COLO668 (cell line): ENCODE results near the gene RABGAP1.

Experiments used
- DNase-seq: peaks from one replicate; lab custom pipeline; 2025; ENCODE audit not compliant: unreplicated experiment; lab: John Stamatoyannopoulos, UW

Gene RABGAP1

GRCh38 chr9:123044586-123044985 is 103.8 kb downstream of the RABGAP1 start:
- DNase-seq = no peak

- no peak for DNase-seq
These were observed 105.8 kb downstream of the RABGAP1 start for GRCh38 chr9:123046406-123047195.

- no peak for DNase-seq
These were observed 107.9 kb downstream of the RABGAP1 start for GRCh38 chr9:123048748-123049147.

- no peak for DNase-seq
These were observed 108.9 kb downstream of the RABGAP1 start for GRCh38 chr9:123049589-123050222.

GRCh38 chr9:123053046-123053445 is 112.2 kb downstream of the RABGAP1 start:
- no peak for DNase-seq

GRCh38 chr9:123053711-123054110 is 112.9 kb downstream of the RABGAP1 start:
- no peak for DNase-seq

- no peak for DNase-seq
These were observed 118.0 kb downstream of the RABGAP1 start for GRCh38 chr9:123058834-123059233.

GRCh38 chr9:123059472-123060220 is 118.8 kb downstream of the RABGAP1 start:
- no peak for DNase-seq

- DNase-seq = no peak
These were observed 120.4 kb downstream of the RABGAP1 start for GRCh38 chr9:123061216-123061615.

- no peak for DNase-seq
These were observed 121.7 kb downstream of the RABGAP1 start for GRCh38 chr9:123062351-123063176.

GRCh38 chr9:123063177-123063598 is 122.4 kb downstream of the RABGAP1 start:
- no peak for DNase-seq

GRCh38 chr9:123063896-123064295 is 123.1 kb downstream of the RABGAP1 start:
- no peak for DNase-seq

GRCh38 chr9:123064716-123065115 is 123.9 kb downstream of the RABGAP1 start:
- DNase-seq = no peak

GRCh38 chr9:123065196-123065595 is 124.4 kb downstream of the RABGAP1 start:
- DNase-seq = no peak

GRCh38 chr9:123067136-123067535 is 126.3 kb downstream of the RABGAP1 start:
- DNase-seq = no peak

GRCh38 chr9:123069010-123069481 is 128.2 kb downstream of the RABGAP1 start:
- DNase-seq = no peak

- DNase-seq = no peak
These were observed 129.4 kb downstream of the RABGAP1 start for GRCh38 chr9:123070198-123070597.

- DNase-seq = no peak
These were observed 131.7 kb downstream of the RABGAP1 start for GRCh38 chr9:123072407-123072995.

- DNase-seq = no peak
These were observed 132.6 kb downstream of the RABGAP1 start for GRCh38 chr9:123073441-123073840.

- no peak for DNase-seq
These were observed 133.2 kb downstream of the RABGAP1 start for GRCh38 chr9:123073991-123074422.
